ENCODE data around the gene DEPDC1B.
"Not testable (repeated sequence)": the region's sequence is repeated elsewhere in the genome, so short reads cannot be mapped to it uniquely, and the experiment has no call there.

Gene DEPDC1B, protein sequence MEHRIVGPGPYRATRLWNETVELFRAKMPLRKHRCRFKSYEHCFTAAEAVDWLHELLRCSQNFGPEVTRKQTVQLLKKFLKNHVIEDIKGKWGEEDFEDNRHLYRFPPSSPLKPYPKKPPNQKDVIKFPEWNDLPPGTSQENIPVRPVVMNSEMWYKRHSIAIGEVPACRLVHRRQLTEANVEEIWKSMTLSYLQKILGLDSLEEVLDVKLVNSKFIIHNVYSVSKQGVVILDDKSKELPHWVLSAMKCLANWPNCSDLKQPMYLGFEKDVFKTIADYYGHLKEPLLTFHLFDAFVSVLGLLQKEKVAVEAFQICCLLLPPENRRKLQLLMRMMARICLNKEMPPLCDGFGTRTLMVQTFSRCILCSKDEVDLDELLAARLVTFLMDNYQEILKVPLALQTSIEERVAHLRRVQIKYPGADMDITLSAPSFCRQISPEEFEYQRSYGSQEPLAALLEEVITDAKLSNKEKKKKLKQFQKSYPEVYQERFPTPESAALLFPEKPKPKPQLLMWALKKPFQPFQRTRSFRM

DNA sequence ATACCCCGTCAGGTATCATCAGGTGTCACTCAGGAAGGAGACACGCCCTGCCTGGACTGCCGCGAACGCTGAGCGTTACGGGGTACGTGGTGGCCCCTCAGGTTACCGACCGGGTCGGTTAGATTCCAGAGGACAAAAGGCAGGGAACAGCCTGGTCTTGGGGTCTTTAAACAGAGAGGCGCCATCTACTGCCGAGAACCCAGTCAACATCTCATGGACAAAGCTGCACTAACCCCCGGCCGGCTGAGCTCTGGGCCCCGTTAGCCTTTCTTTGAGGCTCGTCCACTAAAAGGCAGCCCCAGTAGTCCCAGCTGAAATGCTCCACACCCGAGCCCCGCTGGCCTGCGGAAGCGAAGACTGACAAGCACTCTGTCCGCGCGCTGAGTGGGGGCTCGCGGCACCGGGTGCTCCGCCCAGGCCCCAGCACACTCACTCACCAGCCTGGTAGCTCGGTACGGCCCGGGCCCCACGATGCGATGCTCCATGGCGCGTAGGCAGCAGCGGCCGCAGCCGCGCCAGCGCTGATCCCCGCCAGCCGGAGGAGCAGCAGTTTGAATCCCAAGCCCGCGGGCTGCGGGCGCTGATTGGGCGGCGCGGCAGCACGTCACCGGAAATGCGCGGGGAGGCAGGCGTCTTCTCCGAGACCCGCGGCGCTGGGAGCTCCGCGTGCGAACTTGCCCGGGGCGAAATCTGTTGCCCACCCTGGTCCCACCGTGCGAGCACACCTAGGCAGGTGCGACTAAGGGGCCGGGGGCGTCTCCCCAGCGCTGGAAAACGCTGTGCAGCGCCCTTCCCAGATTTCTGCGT is at the start of gene DEPDC1B:
DEPDC1B (minus strand) TSS at position 558 of the 807 bp plus-strand sequence; CDS start at position 485, 73 bp downstream.
- peak; percentile 77 for DNase-seq

DNA sequence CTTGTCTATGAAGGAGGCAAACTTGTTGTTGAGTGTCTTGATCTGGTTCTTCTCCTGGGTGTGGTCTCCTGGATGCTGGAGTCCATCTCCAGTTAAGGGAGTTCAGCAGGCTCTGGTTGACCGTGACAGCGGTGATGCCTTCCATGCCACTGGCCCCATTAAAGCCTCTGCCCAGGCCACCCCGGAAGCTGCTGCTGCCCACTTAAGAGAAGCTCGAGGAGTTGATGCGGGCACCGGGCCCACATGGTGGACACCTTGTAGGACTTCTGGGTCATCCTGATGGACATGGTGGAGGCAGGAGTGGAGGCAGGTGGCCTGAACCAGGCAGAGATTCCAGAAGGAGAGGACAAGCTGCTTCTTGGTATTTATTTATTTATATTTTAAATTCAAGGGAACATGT is 44.7 kb upstream of the DEPDC1B start:
- no peak for DNase-seq

DNA sequence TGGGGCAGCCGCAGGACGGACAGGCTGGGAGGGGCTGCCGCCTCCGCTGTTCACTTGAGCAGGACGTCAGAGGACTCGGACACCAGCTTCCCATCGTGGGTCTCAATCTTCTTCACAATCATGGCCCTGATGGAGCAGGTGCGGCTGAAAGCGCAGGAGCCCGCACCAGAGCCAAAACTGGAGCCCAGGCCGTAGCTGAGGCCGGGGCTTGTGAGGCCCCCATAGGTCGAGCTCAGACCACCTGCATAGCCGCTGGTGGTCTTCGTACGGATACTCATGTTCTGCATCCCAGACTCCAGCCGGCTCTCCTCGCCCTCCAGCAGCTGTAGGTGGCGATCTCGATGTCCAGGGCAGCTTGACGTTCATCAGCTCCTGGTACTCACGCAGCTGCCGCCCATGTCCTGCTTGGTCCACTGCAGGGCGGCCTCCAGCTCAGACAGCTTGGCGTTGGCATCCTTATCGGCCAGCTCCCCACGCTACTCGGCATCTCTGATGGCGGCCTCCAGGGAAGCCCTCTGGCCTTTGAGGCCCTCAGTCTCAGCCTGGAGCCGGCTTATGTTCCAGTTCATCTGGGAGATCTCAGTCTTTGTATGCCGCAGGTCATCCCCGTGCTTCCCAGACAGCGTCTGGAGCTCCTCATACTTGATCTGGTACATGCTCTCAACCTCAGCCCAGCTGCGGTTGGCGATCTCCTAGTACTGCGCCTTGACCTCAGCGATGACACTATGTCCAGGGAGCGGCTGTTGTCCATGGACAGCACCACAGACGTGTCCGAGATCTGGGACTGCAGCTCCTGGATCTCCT is 43.7 kb upstream of the DEPDC1B start:
- DNase-seq: no peak

DNA sequence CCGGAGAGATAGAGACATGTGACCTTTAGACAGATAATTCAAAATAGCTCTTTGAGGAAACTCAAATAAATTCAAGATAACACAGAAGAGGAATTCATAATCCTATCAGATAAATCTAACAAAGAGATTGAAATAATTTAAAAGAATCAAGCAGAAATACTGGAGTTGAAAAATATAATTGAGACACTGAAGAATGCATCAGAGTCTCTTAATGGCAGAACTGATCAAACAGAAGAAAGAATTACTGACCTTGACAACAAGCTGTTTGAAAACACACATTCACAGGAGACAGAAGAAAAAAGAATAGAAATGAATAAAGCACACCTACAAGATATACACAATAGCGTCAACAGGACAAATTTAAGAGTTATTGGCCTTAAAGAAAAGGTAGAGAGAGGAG is 40.4 kb upstream of the DEPDC1B start:
- DNase-seq: no peak

DNA sequence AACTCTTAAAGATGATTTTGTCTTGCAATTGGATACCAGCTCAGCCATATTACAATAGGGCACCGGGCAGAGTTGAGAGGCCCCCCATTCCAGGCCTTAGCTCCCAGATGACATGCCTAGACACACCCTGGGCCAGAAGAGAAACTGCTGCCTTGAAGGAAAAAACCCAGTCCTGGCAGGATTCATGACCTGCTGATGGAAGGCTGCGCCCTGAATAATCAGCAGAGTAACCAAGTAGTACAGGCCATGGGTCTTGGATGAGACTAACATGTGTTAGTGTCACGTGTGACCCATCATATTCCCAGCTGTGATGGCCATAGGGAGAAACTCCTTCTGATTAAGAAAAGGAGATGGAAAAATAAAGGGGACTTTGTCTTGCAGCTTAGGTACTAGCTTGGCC is 39.0 kb upstream of the DEPDC1B start:
- no peak for DNase-seq

DNA sequence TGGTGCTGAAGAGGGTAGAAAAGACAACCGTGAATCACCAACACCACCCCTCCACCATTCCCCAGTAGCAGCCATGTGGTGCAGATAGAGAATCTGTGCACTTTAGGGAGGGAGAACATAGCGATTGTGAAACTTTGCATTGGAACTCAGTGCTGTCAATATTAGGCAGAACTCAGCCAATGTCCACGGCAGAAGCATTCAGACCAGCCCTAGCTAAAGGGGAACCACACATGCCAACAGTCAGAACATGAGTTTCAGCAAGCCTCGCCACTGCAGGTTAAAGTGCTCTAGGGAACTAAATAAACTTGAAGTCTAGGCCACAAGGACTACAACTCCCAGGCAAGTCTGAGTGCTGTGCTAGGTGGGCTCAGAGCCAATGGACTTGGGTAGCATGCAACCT is 38.5 kb upstream of the DEPDC1B start:
- DNase-seq: no peak

DNA sequence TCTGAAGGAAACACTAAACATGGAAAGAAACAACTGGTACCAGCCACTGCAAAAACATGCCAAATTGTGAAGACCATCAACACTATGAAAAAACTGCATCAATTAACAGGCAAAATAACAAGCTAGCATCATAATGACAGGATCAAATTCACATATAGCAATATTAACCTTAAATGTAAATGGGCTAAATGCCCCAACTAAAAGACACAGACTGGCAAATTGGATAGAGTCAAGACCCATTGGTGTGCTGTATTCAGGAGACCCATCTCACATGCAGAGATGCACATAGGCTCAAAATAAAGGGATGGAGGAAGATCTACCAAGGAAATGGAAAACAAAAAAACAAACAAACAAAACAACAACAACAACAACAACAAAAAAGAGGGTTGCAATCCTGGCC is 30.9 kb upstream of the DEPDC1B start:
- not testable (repeated sequence) for DNase-seq

DNA sequence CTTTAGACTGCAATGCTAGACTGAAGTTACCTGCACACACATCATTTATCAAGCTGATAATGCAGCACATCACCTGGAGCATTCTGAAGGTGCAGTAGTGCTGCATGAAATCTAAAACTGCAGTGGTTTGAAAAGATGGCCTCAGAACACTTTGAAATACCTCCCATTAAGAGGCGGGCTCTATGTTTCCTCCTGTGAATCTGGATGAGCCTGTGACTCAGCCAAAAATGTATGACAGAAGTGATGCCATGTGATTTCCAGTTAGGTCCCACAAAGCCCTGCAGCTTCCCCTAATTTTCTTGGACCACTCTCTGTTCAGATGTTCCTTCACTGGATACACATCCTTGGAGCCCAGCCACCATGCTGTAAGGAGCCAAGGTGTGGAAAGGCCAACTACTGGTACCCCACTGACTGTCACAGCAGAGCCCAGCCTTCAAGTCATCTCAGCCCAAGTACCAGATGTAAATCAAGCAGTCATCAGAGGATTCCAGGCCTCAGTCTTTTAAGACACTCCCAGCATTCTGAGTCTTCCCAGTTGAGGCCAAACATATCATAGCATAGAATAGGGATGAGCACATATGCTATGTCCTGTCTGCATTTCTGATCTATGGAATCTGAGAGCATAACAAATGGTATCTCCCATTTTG is 27.2 kb upstream of the DEPDC1B start:
- DNase-seq: no peak

DNA sequence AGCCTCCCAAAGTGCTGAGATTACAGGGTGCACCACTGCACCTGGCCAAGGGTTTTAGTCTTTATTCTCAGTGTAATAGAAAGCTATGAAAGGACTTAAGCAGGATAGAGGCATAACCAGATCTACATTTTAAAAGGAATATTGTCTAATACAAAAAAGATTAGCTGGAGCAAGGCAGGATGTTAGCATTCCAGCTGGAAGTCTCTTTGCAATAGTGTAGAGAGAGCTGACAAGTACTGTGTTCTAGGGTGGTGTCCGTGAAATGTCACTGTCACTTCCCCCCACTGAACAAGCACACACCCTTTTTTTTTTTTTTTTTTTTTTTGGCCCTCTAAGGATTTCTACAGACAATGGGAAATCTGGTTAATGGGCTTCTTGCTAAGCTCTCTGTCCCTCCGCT is 24.2 kb upstream of the DEPDC1B start:
- no peak for DNase-seq

DNA sequence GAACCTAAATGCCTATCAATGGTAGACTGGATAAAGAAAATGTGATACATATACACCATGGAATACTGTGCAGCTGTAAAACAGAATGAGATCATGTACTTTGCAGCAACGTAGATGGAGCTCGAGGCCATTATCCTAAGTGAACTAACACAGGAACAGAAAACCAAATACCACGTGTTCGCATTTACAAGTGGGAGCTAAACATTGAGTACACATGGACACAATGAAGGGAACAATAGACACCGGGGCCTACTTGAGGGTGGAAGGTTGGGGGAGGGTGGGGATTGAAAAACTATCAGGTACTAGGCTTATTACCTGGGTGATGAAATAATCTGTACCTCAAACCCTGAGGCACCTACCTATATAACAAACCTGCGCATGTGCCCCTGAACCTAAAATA is 22.4 kb upstream of the DEPDC1B start:
- peak; percentile 80 for DNase-seq

DNA sequence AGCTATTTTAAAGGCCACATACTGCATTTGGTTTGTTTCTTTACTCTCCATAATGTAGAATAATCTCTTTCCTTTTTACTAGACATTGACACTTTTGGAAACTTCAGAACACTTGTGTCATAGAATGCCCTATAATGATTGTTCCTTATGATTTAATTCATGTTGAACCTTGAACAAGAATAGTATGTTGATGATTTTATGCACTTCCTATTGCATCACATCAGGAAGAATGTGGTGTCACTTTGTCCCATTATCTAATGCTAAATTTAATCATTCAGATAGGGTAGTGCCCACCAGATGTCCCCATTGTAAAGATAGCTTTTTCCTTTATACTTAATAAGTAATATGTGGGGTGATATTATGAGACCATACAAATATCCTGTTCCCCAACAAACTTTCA is 19.4 kb upstream of the DEPDC1B start:
- DNase-seq: no peak

DNA sequence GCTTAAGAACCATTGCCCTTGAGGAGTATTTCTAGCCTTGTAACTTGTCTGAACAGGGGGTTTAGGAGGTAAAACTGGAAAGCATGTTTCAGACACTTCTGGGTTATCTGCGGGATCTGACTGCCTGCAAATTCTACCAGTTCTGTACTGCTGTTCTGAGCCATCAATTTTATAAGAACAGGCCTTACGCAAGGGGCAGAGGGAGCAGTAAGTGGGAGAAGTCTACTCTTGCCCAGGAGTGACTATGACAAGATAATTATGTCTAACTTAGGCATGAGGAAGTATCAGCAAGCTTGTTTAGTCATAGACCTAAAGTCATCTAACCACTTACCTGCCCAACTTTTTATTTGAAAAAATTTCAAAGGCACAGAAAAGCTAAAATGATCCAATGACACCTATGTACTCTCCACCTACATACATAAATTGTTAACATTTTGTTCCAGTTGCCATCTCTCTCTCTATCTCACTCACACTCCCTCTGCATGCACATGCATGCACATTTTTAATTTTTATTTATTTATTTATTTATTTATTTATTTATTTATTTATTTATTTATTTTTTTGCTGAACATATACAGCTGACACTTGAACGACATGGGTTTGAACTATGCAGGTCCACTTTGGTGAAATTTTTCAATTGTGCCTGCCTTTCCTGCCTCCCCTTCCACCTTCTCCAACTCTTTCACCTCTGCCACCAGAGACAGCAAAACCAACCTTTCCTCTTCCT is 18.4 kb upstream of the DEPDC1B start:
- no peak for DNase-seq

DNA sequence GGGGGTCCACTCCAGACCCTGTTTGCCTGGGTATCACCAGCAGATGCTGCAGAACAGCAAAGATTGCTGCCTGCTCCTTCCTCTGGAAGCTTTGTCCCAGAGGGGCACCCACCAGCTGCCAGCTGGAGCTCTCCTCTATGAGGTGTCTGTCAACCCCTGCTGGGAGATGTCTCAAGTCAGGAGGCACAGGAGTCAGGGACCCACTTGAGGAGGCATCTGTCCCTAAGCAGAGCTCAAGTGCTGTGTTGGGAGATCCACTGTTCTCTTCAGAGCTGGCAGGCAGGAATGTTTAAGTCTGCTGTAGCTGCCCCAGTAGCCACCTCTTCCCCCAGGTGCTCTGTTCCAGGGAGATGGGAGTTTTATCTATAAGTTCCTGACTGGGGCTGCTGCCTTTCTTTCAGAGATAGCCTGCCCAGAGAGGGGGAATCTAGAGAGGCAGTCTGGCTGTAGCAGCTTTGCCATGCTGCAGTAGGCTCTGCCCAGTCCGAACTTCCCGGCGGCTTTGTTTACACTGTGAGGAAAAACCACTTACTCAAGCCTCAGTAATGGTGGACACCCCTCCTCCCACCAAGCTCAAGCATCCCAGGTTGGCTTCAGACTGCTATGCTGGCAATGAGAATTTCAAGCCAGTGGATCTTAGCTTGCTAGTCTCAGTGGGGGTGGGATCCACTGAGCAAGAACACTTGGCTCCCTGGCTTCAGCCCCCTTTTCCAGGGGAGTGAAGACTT is 15.4 kb upstream of the DEPDC1B start:
- not testable (repeated sequence) for DNase-seq

DNA sequence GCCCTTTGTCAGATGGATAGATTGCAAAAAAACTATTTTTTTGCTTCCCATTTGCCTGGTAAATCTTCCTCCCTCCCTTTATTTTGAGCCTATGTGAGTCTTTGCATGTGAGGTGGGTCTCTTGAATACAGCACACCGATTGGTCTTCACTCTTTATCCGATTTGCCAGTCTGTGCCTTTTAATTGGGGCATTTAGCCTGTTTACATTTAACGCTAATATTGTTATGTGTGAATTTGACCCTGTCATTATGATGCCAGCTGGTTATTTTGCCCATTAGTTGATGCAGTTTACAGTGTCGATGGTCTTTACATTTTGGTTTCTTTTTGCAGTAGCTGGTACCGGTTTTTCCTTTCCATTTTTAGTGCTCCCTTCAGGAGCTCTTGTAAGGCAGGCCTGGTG is 13.0 kb upstream of the DEPDC1B start:
- DNase-seq: no peak

DNA sequence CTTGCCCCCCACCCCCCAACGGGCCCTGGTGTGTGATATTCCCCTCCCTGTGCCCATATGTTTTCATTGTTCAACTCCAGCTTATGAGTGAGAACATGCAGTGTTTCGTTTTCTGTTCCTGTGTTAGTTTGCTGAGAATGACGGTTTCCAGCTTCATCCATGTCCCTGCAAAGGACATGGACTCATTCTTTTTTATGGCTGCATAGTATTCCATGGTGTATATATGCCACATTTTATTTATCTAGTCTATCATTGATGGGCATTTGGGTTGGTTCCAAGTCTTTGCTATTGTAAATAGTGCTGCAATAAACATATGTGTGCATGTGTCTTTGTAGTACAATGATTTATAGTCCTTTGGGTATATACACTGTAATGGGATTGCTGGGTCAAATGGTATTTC is 11.9 kb upstream of the DEPDC1B start:
- not testable (repeated sequence) for DNase-seq

DNA sequence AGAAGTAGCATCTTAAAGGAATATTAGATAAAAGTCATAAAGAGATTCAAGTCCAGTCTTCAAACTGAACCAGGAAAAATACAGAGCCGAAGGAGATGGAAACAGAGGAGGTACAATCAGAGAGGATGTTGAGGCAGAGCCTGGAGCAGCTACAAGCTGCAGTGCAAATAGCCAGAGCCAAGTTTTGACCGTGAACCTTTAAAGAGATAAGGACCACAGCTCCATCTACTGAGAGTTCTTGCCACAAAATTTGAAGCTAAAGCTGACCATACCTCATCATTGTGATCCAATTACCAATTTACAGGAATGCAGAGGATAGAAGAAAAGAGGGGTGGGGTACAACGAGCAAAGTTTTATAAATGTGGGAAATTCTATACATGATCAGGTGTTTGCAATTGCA is 10.4 kb upstream of the DEPDC1B start:
- no peak for DNase-seq

DNA sequence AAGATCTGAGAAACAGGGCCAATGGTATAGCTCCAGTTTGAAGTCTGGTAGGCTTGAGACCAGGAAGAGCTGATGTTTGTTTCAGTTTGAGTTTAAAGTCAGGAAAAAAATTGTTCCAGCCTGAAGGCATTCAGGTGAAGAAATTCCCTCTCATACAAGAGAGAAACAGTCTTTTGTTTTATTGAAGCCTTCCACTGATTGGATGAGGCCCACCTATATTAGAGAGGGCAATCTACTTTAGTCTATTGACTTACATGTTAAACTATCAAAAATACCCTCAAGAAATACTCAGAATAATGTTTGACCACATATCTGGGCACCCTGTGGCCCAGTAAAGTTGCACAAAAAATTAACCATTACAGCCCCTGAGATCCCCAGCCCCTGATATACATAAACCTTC is 5.2 kb upstream of the DEPDC1B start:
- DNase-seq: no peak

DNA sequence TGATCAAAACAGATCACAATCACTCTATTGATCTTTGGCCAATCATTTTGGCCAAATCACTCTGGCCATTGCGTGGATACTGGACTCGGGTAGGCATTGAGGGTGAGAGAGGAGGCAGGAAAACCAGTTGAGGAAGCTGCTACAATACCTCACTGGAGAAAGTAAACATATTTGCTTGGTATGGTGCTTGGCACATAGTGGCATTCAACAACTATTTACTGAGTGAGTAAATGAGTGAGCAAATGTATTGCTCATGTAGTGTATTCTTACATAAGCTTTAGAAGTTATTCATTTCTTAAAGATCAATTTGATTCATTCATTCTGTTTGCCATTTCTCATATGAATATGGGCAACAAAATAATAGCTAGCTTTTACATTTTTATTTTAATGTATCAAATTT is 4.0 kb upstream of the DEPDC1B start:
- DNase-seq: no peak

DNA sequence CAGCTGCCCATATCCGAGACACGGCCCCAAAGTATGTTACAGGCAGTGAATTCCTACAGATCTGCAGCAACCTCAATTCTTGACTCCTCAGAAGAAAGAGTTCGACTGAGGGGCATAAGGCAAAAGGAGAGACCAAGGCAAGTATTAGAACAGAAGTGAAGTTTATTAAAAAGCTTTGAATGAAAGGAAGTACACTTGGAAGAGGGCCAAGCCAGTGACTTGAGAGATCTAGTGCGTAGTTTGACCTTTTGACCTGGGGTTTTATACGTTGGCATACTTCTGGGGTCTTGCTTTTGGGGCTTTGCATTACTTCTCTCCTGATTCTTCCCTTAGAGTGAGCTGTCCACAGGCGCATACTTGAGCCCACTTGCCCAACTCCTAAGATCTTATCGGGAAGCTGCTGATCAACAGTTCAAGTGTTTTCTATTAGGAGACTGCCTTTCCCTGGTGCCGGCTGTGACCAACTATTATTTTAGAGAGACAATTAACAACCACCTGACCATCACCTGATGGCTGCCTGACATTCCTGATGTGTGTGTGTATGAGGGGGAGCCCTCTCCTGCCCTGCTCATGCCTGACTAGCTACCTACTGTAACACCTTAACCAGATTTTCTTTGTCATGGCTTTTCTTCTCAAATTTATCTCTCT is 1.5 kb upstream of the DEPDC1B start:
- no peak for DNase-seq

DNA sequence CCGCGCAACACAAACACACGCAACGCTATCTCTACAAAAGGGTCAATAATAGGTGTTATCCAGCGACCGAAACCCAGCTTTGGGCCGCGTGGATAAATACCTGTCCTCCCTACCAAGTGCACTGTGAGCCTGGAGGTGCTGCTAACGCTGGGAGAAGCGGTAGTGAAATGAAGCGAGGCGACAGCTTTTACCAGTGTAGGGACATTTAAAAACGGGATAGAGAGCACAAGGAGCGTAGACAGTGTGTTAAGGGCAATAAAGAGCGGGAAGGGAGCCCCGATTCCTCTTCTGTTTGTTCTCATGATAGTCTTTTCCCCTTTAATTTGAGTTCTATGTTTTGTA is 421 bp upstream of the DEPDC1B start:
- DNase-seq: peak; percentile 7

DNA sequence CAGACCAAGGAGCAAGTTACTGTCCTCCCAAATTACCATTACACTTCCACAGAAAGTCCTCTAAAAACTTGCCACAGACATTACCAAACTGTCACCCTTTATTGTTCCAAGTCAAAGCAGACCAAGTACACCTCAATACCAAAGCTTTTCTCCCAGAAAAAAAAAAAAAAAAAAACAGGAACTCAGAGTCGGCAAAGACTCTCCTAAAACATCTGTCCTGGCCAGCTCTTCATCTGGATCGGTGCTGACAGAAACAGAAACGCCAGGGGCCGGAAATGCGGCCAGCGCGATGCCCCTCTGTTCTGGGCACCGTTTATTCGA is 718 bp downstream of the DEPDC1B start:
- no peak for DNase-seq

All from NCI-H1092 (cell line).